ENCODE measurements around the gene TMEM176A. TPM values are rescaled to one million over a fixed set of nuclear protein-coding genes. Genes with fewer than 3 reads are reported as not detected.

TMEM176A gene
- total RNA-seq, 2 donors from 2014 or later = 0.20 TPM; not detected in 1

GRCh38 chr7:150831851-150832250, 31.3 kb downstream of the TMEM176A start:
- DNase-seq (no peak), ATAC-seq (no peak)
- Mint-ChIP-seq H3K27me3 (peaks cover 53% of the 10 kb centered on the region), H3K4me1 (peaks cover 4% of the 10 kb centered on the region), H3K4me3 (no peak overlapping the region), H3K36me3 (ENCODE audit: low read depth) (peaks cover 6% of the 10 kb centered on the region), H3K27ac (no peak overlapping the region)
- no peaks in the 10 kb centered on the region for H3K9me3 ChIP-seq (ENCODE audit: control insufficient read depth, low read length, poor library complexity, severe bottlenecking)

- peaks cover 46% of the 10 kb centered on the region for H3K27me3 Mint-ChIP-seq
- no peak for ATAC-seq
- no peak for DNase-seq
- H3K36me3 Mint-ChIP-seq (ENCODE audit: low read depth) = peaks cover 2% of the 10 kb centered on the region
- H3K4me1 Mint-ChIP-seq = peaks cover 2% of the 10 kb centered on the region
- H3K4me3 Mint-ChIP-seq = no peak overlapping the region
- no peak overlapping the region for H3K27ac Mint-ChIP-seq
- H3K9me3 ChIP-seq (ENCODE audit: control insufficient read depth, low read length, poor library complexity, severe bottlenecking) = no peaks in the 10 kb centered on the region
These were observed 34.5 kb downstream of the TMEM176A start for GRCh38 chr7:150835019-150835418.

- no peak overlapping the region for H3K27ac Mint-ChIP-seq
- no peak overlapping the region for H3K4me3 Mint-ChIP-seq
- H3K4me1 Mint-ChIP-seq = no peaks in the 10 kb centered on the region
- no peak for DNase-seq
- H3K9me3 ChIP-seq (ENCODE audit: control insufficient read depth, low read length, poor library complexity, severe bottlenecking) = no peaks in the 10 kb centered on the region
- no peaks in the 10 kb centered on the region for H3K36me3 Mint-ChIP-seq (ENCODE audit: low read depth)
- H3K27me3 Mint-ChIP-seq = peaks cover 41% of the 10 kb centered on the region
- ATAC-seq = no peak
These were observed 35.2 kb downstream of the TMEM176A start for GRCh38 chr7:150835702-150836280.

GRCh38 chr7:150838965-150839650, 38.5 kb downstream of the TMEM176A start:
- no peaks in the 10 kb centered on the region for H3K9me3 ChIP-seq (ENCODE audit: control insufficient read depth, low read length, poor library complexity, severe bottlenecking)
- no peak overlapping the region for H3K27ac Mint-ChIP-seq
- no peaks in the 10 kb centered on the region for H3K4me1 Mint-ChIP-seq
- ATAC-seq (no peak), DNase-seq (no peak)
- H3K4me3 Mint-ChIP-seq = no peak overlapping the region
- no peaks in the 10 kb centered on the region for H3K36me3 Mint-ChIP-seq (ENCODE audit: low read depth)
- H3K27me3 Mint-ChIP-seq = peaks cover 27% of the 10 kb centered on the region

GRCh38 chr7:150842018-150842417, 41.4 kb downstream of the TMEM176A start:
- Mint-ChIP-seq H3K27me3 (peaks cover 24% of the 10 kb centered on the region), H3K27ac (no peak overlapping the region)

GRCh38 chr7:150842716-150843115, 42.1 kb downstream of the TMEM176A start:
- DNase-seq = no peak
- H3K27ac Mint-ChIP-seq = no peak overlapping the region
- peaks cover 4% of the 10 kb centered on the region for H3K4me1 Mint-ChIP-seq
- H3K27me3 Mint-ChIP-seq = peaks cover 24% of the 10 kb centered on the region
- no peak overlapping the region for H3K4me3 Mint-ChIP-seq
- H3K36me3 Mint-ChIP-seq (ENCODE audit: low read depth) = no peaks in the 10 kb centered on the region
- H3K9me3 ChIP-seq (ENCODE audit: control insufficient read depth, low read length, poor library complexity, severe bottlenecking) = no peaks in the 10 kb centered on the region
- ATAC-seq = no peak

More at GRCh38 chr7:150842018-150842417, 41.4 kb downstream of the TMEM176A start:
- no peak for ATAC-seq
- H3K9me3 ChIP-seq (ENCODE audit: control insufficient read depth, low read length, poor library complexity, severe bottlenecking) = no peaks in the 10 kb centered on the region
- H3K4me1 Mint-ChIP-seq = peaks cover 4% of the 10 kb centered on the region
- DNase-seq = no peak
- H3K4me3 Mint-ChIP-seq = no peak overlapping the region
- H3K36me3 Mint-ChIP-seq (ENCODE audit: low read depth) = no peaks in the 10 kb centered on the region

- peaks cover 24% of the 10 kb centered on the region for H3K27me3 Mint-ChIP-seq
- H3K36me3 Mint-ChIP-seq (ENCODE audit: low read depth) = peaks cover 4% of the 10 kb centered on the region
- H3K4me1 Mint-ChIP-seq = peaks cover 4% of the 10 kb centered on the region
- H3K4me3 Mint-ChIP-seq = no peak overlapping the region
- no peaks in the 10 kb centered on the region for H3K9me3 ChIP-seq (ENCODE audit: control insufficient read depth, low read length, poor library complexity, severe bottlenecking)
- ATAC-seq (no peak), DNase-seq (no peak)
- no peak overlapping the region for H3K27ac Mint-ChIP-seq
These were observed 44.9 kb downstream of the TMEM176A start for GRCh38 chr7:150845421-150845861.

- Mint-ChIP-seq H3K4me3 (no peak overlapping the region), H3K4me1 (peaks cover 4% of the 10 kb centered on the region), H3K36me3 (ENCODE audit: low read depth) (peaks cover 7% of the 10 kb centered on the region), H3K27ac (no peak overlapping the region), H3K27me3 (peaks cover 35% of the 10 kb centered on the region)
- DNase-seq (no peak), ATAC-seq (no peak)
- no peaks in the 10 kb centered on the region for H3K9me3 ChIP-seq (ENCODE audit: control insufficient read depth, low read length, poor library complexity, severe bottlenecking)
These were observed 45.9 kb downstream of the TMEM176A start for GRCh38 chr7:150846291-150847115.

GRCh38 chr7:150847536-150847935, 47.0 kb downstream of the TMEM176A start:
- peaks cover 11% of the 10 kb centered on the region for H3K4me1 Mint-ChIP-seq
- no peak overlapping the region for H3K27ac Mint-ChIP-seq
- no peak for ATAC-seq
- H3K4me3 Mint-ChIP-seq = no peak overlapping the region
- H3K36me3 Mint-ChIP-seq (ENCODE audit: low read depth) = peaks cover 9% of the 10 kb centered on the region
- H3K27me3 Mint-ChIP-seq = peaks cover 45% of the 10 kb centered on the region
- DNase-seq = no peak
- H3K9me3 ChIP-seq (ENCODE audit: control insufficient read depth, low read length, poor library complexity, severe bottlenecking) = no peaks in the 10 kb centered on the region

GRCh38 chr7:150848111-150848510, 47.5 kb downstream of the TMEM176A start:
- Mint-ChIP-seq H3K36me3 (ENCODE audit: low read depth) (peaks cover 13% of the 10 kb centered on the region), H3K4me3 (no peak overlapping the region), H3K4me1 (peaks cover 12% of the 10 kb centered on the region), H3K27me3 (peaks cover 46% of the 10 kb centered on the region), H3K27ac (no peak overlapping the region)
- no peaks in the 10 kb centered on the region for H3K9me3 ChIP-seq (ENCODE audit: control insufficient read depth, low read length, poor library complexity, severe bottlenecking)
- ATAC-seq = no peak
- no peak for DNase-seq

GRCh38 chr7:150848561-150849115, 48.1 kb downstream of the TMEM176A start:
- H3K4me1 Mint-ChIP-seq = peaks cover 12% of the 10 kb centered on the region
- no peak for ATAC-seq
- H3K27me3 Mint-ChIP-seq = peaks cover 47% of the 10 kb centered on the region
- H3K36me3 Mint-ChIP-seq (ENCODE audit: low read depth) = peaks cover 13% of the 10 kb centered on the region
- no peak overlapping the region for H3K27ac Mint-ChIP-seq
- H3K4me3 Mint-ChIP-seq = no peak overlapping the region
- DNase-seq = no peak
- no peaks in the 10 kb centered on the region for H3K9me3 ChIP-seq (ENCODE audit: control insufficient read depth, low read length, poor library complexity, severe bottlenecking)

GRCh38 chr7:150849204-150849775, 48.7 kb downstream of the TMEM176A start:
- no peak for ATAC-seq
- no peak overlapping the region for H3K27ac Mint-ChIP-seq

GRCh38 chr7:150850273-150850672, 49.7 kb downstream of the TMEM176A start:
- no peak overlapping the region for H3K27ac Mint-ChIP-seq
- peaks cover 13% of the 10 kb centered on the region for H3K36me3 Mint-ChIP-seq (ENCODE audit: low read depth)
- no peak for DNase-seq
- H3K4me3 Mint-ChIP-seq = no peak overlapping the region
- no peaks in the 10 kb centered on the region for H3K9me3 ChIP-seq (ENCODE audit: control insufficient read depth, low read length, poor library complexity, severe bottlenecking)
- no peak for ATAC-seq
- peaks cover 10% of the 10 kb centered on the region for H3K4me1 Mint-ChIP-seq
- H3K27me3 Mint-ChIP-seq = peaks cover 61% of the 10 kb centered on the region

More at GRCh38 chr7:150849204-150849775, 48.7 kb downstream of the TMEM176A start:
- no peaks in the 10 kb centered on the region for H3K9me3 ChIP-seq (ENCODE audit: control insufficient read depth, low read length, poor library complexity, severe bottlenecking)
- Mint-ChIP-seq H3K4me3 (no peak overlapping the region), H3K27me3 (peaks cover 51% of the 10 kb centered on the region), H3K4me1 (peaks cover 11% of the 10 kb centered on the region), H3K36me3 (ENCODE audit: low read depth) (peaks cover 13% of the 10 kb centered on the region)
- no peak for DNase-seq
